H9 (cell line): Measurements from ENCODE around the gene ZNF747. TPM values are rescaled to one million over a fixed set of nuclear protein-coding genes. Genes with fewer than 3 reads are reported as not detected.
A peak's percentile ranks its signal among the peaks of the same experiment; 100 is the strongest.

Experiments used
- DNase-seq: peaks from one replicate; pipeline ENCODE4 v3.0.0-alpha.2; 2017
- H2AFZ ChIP-seq: one replicate; pipeline ENCODE4 v1.6.1; 2013; ENCODE audit warnings: mild to moderate bottlenecking, low read length, control low read depth, moderate library complexity
- H2AK5ac ChIP-seq: 2 replicates; pipeline ENCODE4 v1.6.1; 2013; ENCODE audit warnings: low read length, control low read depth, mixed read lengths; ENCODE audit not compliant: insufficient read length
- H2BK120ac ChIP-seq: one replicate; pipeline ENCODE4 v1.6.1; 2013; ENCODE audit warnings: low read depth, mild to moderate bottlenecking, low read length, control low read depth, inconsistent platforms; ENCODE audit not compliant: poor library complexity, severe bottlenecking
- H2BK12ac ChIP-seq: 2 replicates; pipeline ENCODE4 v1.6.1; 2013; ENCODE audit warnings: low read length, control low read depth, mixed read lengths, low read depth; ENCODE audit not compliant: insufficient read length
- H2BK15ac ChIP-seq: 2 replicates; pipeline ENCODE4 v1.6.1; 2013; ENCODE audit warnings: low read depth, low read length, control low read depth
- H2BK20ac ChIP-seq: one replicate; pipeline ENCODE4 v1.6.1; 2013; ENCODE audit warnings: low read depth, mild to moderate bottlenecking, low read length, control low read depth, inconsistent platforms; ENCODE audit not compliant: poor library complexity, severe bottlenecking
- H2BK5ac ChIP-seq: 2 replicates; pipeline ENCODE4 v1.6.1; 2013; ENCODE audit warnings: low read length, control low read depth, mixed read lengths; ENCODE audit not compliant: insufficient read length
- H3K14ac ChIP-seq: 2 replicates; pipeline ENCODE4 v1.6.1; 2013; ENCODE audit warnings: low read length, control low read depth; ENCODE audit not compliant: insufficient read depth
- H3K18ac ChIP-seq: 2 replicates; pipeline ENCODE4 v1.6.1; 2013; ENCODE audit warnings: low read depth, mild to moderate bottlenecking, mixed read lengths, low read length, control low read depth; ENCODE audit not compliant: insufficient read length
- H3K23ac ChIP-seq: 2 replicates; pipeline ENCODE4 v1.6.1; 2013; ENCODE audit warnings: low read length, control low read depth, mixed read lengths, low read depth; ENCODE audit not compliant: insufficient read length
- H3K23me2 ChIP-seq: 2 replicates; pipeline ENCODE4 v1.6.1; 2013; ENCODE audit warnings: low read depth, mild to moderate bottlenecking, mixed read lengths, low read length, control low read depth; ENCODE audit not compliant: insufficient read length, poor library complexity, severe bottlenecking
- H3K27ac ChIP-seq: 2 replicates; pipeline ENCODE4 v1.5.1; 2013; ENCODE audit warnings: low read length, control low read depth, mixed read lengths, low read depth; ENCODE audit not compliant: insufficient read length
- H3K27me3 ChIP-seq: 2 replicates; pipeline ENCODE4 v1.6.1; 2013; ENCODE audit warnings: low read length, control low read depth, inconsistent platforms; ENCODE audit not compliant: insufficient read depth
- H3K4ac ChIP-seq: 2 replicates; pipeline ENCODE4 v1.6.1; 2013; ENCODE audit warnings: low read depth, mild to moderate bottlenecking, control low read depth, inconsistent platforms, low read length, moderate library complexity
- H3K4me1 ChIP-seq: 2 replicates; pipeline ENCODE4 v1.6.1; 2013; ENCODE audit warnings: low read length, control low read depth, inconsistent platforms; ENCODE audit not compliant: insufficient read depth
- H3K4me2 ChIP-seq: 2 replicates; pipeline ENCODE4 v1.6.1; 2013; ENCODE audit warnings: low read length, control low read depth, mixed read lengths; ENCODE audit not compliant: insufficient read length, insufficient read depth
- H3K56ac ChIP-seq: 2 replicates; pipeline ENCODE4 v1.6.1; 2013; ENCODE audit warnings: low read depth, mild to moderate bottlenecking, mixed read lengths, low read length, control low read depth; ENCODE audit not compliant: insufficient read length
- H3K79me1 ChIP-seq: 2 replicates; pipeline ENCODE4 v1.6.1; 2013; ENCODE audit warnings: low read depth, mild to moderate bottlenecking, moderate library complexity, low read length, control low read depth, inconsistent platforms; ENCODE audit not compliant: insufficient read depth, poor library complexity, severe bottlenecking
- H3K79me2 ChIP-seq: 2 replicates; pipeline ENCODE4 v1.6.1; 2013; ENCODE audit warnings: low read length, control low read depth, inconsistent platforms; ENCODE audit not compliant: insufficient read depth
- H3K9ac ChIP-seq: 2 replicates; pipeline ENCODE4 v1.6.1; 2013; ENCODE audit warnings: low read length, control low read depth, mixed read lengths; ENCODE audit not compliant: insufficient read length; ENCODE audit errors: extremely low read depth
- H3K9me3 ChIP-seq: one replicate; pipeline ENCODE4 v1.6.1; 2013; ENCODE audit warnings: low read depth, low read length, inconsistent platforms; ENCODE audit not compliant: control insufficient read depth
- H3T11ph ChIP-seq: one replicate; pipeline ENCODE4 v1.6.1; 2013; ENCODE audit warnings: mild to moderate bottlenecking, low read length, control low read depth, inconsistent platforms
- H4K20me1 ChIP-seq: one replicate; pipeline ENCODE4 v1.6.1; 2013; ENCODE audit not compliant: control insufficient read depth, insufficient read length, insufficient read depth
- H4K5ac ChIP-seq: 2 replicates; pipeline ENCODE4 v1.6.1; 2013; ENCODE audit warnings: low read depth, mild to moderate bottlenecking, mixed read lengths, low read length, control low read depth; ENCODE audit not compliant: insufficient read length
- H4K8ac ChIP-seq: replicated peaks from 2 replicates; pipeline ENCODE4 v1.6.1; 2013; ENCODE audit warnings: low read length, control low read depth, mixed read lengths, low read depth; ENCODE audit not compliant: insufficient read length
- H4K91ac ChIP-seq: 2 replicates; pipeline ENCODE4 v1.6.1; 2013; ENCODE audit warnings: low read depth, mild to moderate bottlenecking, moderate library complexity, mixed read lengths, low read length, control low read depth; ENCODE audit not compliant: insufficient read length
- H3K27ac Mint-ChIP-seq, 3 experiments: 2 replicates in 2 of 3; 3 replicates in 1 of 3; pipeline ENCODE4 v1.8.0; 2020 to 2021; ENCODE audit warnings: mixed read lengths in 3 of 3, mild to moderate bottlenecking in 1 of 3, moderate library complexity in 1 of 3
- H3K27me3 Mint-ChIP-seq: 2 replicates; pipeline ENCODE4 v1.8.0; 2021; ENCODE audit warnings: low read depth, mild to moderate bottlenecking, moderate library complexity, mixed read lengths
- H3K36me3 Mint-ChIP-seq, 3 experiments: 2 replicates in 2 of 3; 3 replicates in 1 of 3; pipeline ENCODE4 v1.8.0; 2020 to 2021; ENCODE audit warnings: low read depth in 3 of 3, mixed read lengths in 3 of 3; ENCODE audit not compliant: insufficient read depth in 1 of 3
- H3K4me1 Mint-ChIP-seq, 2 experiments: 2 replicates each; pipeline ENCODE4 v1.8.0; 2020; ENCODE audit warnings: mixed read lengths in 2 of 2
- H3K4me3 Mint-ChIP-seq, 2 experiments: 2 replicates in 1 of 2; 3 replicates in 1 of 2; pipeline ENCODE4 v1.8.0; 2020 to 2021; ENCODE audit warnings: mild to moderate bottlenecking in 2 of 2, mixed read lengths in 2 of 2, moderate library complexity in 1 of 2
- H3K9me3 Mint-ChIP-seq, 2 experiments: 2 replicates in 1 of 2; 3 replicates in 1 of 2; pipeline ENCODE4 v1.8.0; 2020; ENCODE audit warnings: mild to moderate bottlenecking in 2 of 2, mixed read lengths in 2 of 2, moderate library complexity in 1 of 2
- WGBS: extraction: QIAGEN DNeasy Blood & Tissue Kit; methylation state at CpG from one replicate; pipeline ENCODE4 v1.1.7; 2013; ENCODE audit warnings: missing lambda C conversion rate, low lambda C conversion rate, mixed read lengths; ENCODE audit not compliant: insufficient read length; ENCODE audit errors: extremely low coverage; 5-methylcytosine and 5-hydroxymethylcytosine counted together
- total RNA-seq: library from RNA; stranded (reverse); gene quantifications from 2 replicates; pipeline ENCODE4 v1.2.1, GENCODE V29; 2021
- TF ChIP-seq, protein P1 (sequence below): fragments of 200-600 bp; sonication (generic); conservative IDR thresholded peaks from 3 replicates; pipeline ENCODE4 v1.8.0; 2021; ENCODE audit warnings: antibody characterized with exemption, mild to moderate bottlenecking

The ZNF747 gene
- total RNA-seq, 1 experiment from 2014 or later, result 18.4 TPM

GRCh38 chr16:30533146-30533522 is 1.5 kb downstream of the ZNF747 start:
- Mint-ChIP-seq H3K9me3 (no peaks in the 10 kb centered on the region; a peak in 1 of 5 replicates), H3K27ac (peak overlapping the region in 1 of 3 experiments; percentile 92; a peak in 2 of 7 replicates), H3K4me1 (peaks cover 28 to 31% of the 10 kb centered on the region in 2 experiments), H3K27me3 (no peaks in the 10 kb centered on the region), H3K36me3 (peaks cover 15 to 29% (median 19%) of the 10 kb centered on the region in 3 experiments), H3K4me3 (peak overlapping the region; percentile 54 to 76)
- Histone ChIP-seq H3K56ac (no peak overlapping the region), H3K18ac (no peak overlapping the region), H2BK120ac (no peak overlapping the region), H3K4me1 (no peaks in the 10 kb centered on the region; the same call in 1 of the 2 replicates), H3K9ac (no peak overlapping the region), H3K79me2 (no peaks in the 10 kb centered on the region), H3K9me3 (no peaks in the 10 kb centered on the region), H2BK12ac (no peak overlapping the region), H4K8ac (no peak overlapping the region), H3K4me2 (peak overlapping the region; percentile 26), H3K27me3 (no peaks in the 10 kb centered on the region), H3T11ph (no peak overlapping the region), H3K4ac (no peak overlapping the region), H3K14ac (no peak overlapping the region), H2BK5ac (no peak overlapping the region), H2BK15ac (no peak overlapping the region), H2AK5ac (no peak overlapping the region), H4K5ac (no peak overlapping the region), H3K27ac (no peak overlapping the region), H2AFZ (no peak overlapping the region), H3K23me2 (peaks cover 23% of the 10 kb centered on the region), H3K79me1 (no peaks in the 10 kb centered on the region), H4K20me1 (no peaks in the 10 kb centered on the region), H2BK20ac (no peak overlapping the region), H3K23ac (no peak overlapping the region), H4K91ac (no peak overlapping the region)
- TF ChIP-seq, protein P1, sequence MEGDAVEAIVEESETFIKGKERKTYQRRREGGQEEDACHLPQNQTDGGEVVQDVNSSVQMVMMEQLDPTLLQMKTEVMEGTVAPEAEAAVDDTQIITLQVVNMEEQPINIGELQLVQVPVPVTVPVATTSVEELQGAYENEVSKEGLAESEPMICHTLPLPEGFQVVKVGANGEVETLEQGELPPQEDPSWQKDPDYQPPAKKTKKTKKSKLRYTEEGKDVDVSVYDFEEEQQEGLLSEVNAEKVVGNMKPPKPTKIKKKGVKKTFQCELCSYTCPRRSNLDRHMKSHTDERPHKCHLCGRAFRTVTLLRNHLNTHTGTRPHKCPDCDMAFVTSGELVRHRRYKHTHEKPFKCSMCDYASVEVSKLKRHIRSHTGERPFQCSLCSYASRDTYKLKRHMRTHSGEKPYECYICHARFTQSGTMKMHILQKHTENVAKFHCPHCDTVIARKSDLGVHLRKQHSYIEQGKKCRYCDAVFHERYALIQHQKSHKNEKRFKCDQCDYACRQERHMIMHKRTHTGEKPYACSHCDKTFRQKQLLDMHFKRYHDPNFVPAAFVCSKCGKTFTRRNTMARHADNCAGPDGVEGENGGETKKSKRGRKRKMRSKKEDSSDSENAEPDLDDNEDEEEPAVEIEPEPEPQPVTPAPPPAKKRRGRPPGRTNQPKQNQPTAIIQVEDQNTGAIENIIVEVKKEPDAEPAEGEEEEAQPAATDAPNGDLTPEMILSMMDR, result no peak
- DNase-seq, result no peak
- no CpG with 5 or more reads among the region's 11 CpGs for WGBS
